Measurements from ENCODE around the gene EMC10.

EMC10 gene

GRCh38 chr19:50514346-50515167, 38.2 kb downstream of the EMC10 start:
- TF ChIP-seq TAF1 (IDR thresholded peaks at IDR 0.05; ENCODE audit: borderline replicate concordance, insufficient read depth, low read length) (no peak), POLR2AphosphoS5 (IDR thresholded peaks at IDR 0.05; ENCODE audit: low read depth, low read length) (no peak), FOXP2 (optimal IDR thresholded peaks at IDR 0.05; ENCODE audit: borderline replicate concordance, extremely low read depth, extremely low read length, insufficient read depth) (no peak), SIN3A (IDR thresholded peaks at IDR 0.05; ENCODE audit: borderline replicate concordance, insufficient read depth, low read length) (no peak), REST (IDR thresholded peaks at IDR 0.05; ENCODE audit: insufficient read depth in 1 of 2, low read depth in 2 of 2, low read length in 2 of 2) (no peak)

GRCh38 chr19:50515168-50515561, 38.9 kb downstream of the EMC10 start:
- TF ChIP-seq SIN3A (IDR thresholded peaks at IDR 0.05; ENCODE audit: borderline replicate concordance, insufficient read depth, low read length), result no peak
- no peak for TF ChIP-seq FOXP2 (optimal IDR thresholded peaks at IDR 0.05; ENCODE audit: borderline replicate concordance, extremely low read depth, extremely low read length, insufficient read depth)
- TF ChIP-seq POLR2AphosphoS5 (IDR thresholded peaks at IDR 0.05; ENCODE audit: low read depth, low read length), result no peak
- TF ChIP-seq TAF1 (IDR thresholded peaks at IDR 0.05; ENCODE audit: borderline replicate concordance, insufficient read depth, low read length), result no peak
- no peak for TF ChIP-seq REST (IDR thresholded peaks at IDR 0.05; ENCODE audit: insufficient read depth in 1 of 2, low read depth in 2 of 2, low read length in 2 of 2)

GRCh38 chr19:50516456-50516855, 40.1 kb downstream of the EMC10 start:
- TF ChIP-seq POLR2AphosphoS5 (IDR thresholded peaks at IDR 0.05; ENCODE audit: low read depth, low read length), result no peak
- TF ChIP-seq REST (IDR thresholded peaks at IDR 0.05; ENCODE audit: insufficient read depth in 1 of 2, low read depth in 2 of 2, low read length in 2 of 2), result no peak
- no peak for TF ChIP-seq SIN3A (IDR thresholded peaks at IDR 0.05; ENCODE audit: borderline replicate concordance, insufficient read depth, low read length)
- TF ChIP-seq FOXP2 (optimal IDR thresholded peaks at IDR 0.05; ENCODE audit: borderline replicate concordance, extremely low read depth, extremely low read length, insufficient read depth), result no peak
- TF ChIP-seq TAF1 (IDR thresholded peaks at IDR 0.05; ENCODE audit: borderline replicate concordance, insufficient read depth, low read length), result no peak

GRCh38 chr19:50516964-50517703, 40.8 kb downstream of the EMC10 start:
- TF ChIP-seq POLR2AphosphoS5 (IDR thresholded peaks at IDR 0.05; ENCODE audit: low read depth, low read length), result no peak

- TF ChIP-seq REST (IDR thresholded peaks at IDR 0.05; ENCODE audit: insufficient read depth in 1 of 2, low read depth in 2 of 2, low read length in 2 of 2) (no peak), FOXP2 (optimal IDR thresholded peaks at IDR 0.05; ENCODE audit: borderline replicate concordance, extremely low read depth, extremely low read length, insufficient read depth) (no peak), POLR2AphosphoS5 (IDR thresholded peaks at IDR 0.05; ENCODE audit: low read depth, low read length) (no peak), SIN3A (IDR thresholded peaks at IDR 0.05; ENCODE audit: borderline replicate concordance, insufficient read depth, low read length) (no peak), TAF1 (IDR thresholded peaks at IDR 0.05; ENCODE audit: borderline replicate concordance, insufficient read depth, low read length) (no peak)
These were observed 41.4 kb downstream of the EMC10 start for GRCh38 chr19:50517704-50518075.
